DMS79 (cell line): ENCODE measurements around the gene CCDC77.

Source experiments
- DNase-seq: peaks from one replicate; lab custom pipeline; 2025; lab: John Stamatoyannopoulos, UW

Gene CCDC77

GRCh38 chr12:480831-481816 is 79.7 kb downstream of the CCDC77 start:
- DNase-seq: no peak

DNA sequence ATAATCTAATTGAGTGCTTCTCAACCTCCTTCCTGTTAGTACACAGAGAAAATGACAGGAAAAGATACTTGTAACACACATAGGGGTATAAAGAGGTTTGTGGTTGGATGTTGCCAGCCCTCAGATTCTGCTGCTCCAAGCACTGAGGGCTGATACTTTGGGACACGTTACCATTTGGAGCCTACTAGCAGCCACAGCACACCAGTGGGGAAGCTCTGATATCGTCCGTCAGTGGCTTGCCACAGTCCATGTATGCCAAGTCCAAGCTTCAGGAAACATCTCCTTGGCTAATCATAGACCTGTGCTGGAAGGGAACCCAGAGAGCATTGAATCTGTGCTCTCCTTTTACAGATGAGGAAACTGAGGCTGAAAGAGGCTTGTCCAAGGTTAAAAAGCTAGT is 80.6 kb downstream of the CCDC77 start:
- DNase-seq: no peak

GRCh38 chr12:484096-484495 is 82.7 kb downstream of the CCDC77 start:
- no peak for DNase-seq

GRCh38 chr12:490260-490659 is 88.8 kb downstream of the CCDC77 start:
- no peak for DNase-seq
